ENCODE measurements around the gene VWF. TPM values are rescaled to one million over a fixed set of nuclear protein-coding genes. Genes with fewer than 3 reads are reported as not detected.

VWF gene
- total and polyA plus RNA-seq, 2 donors (not counting 3 experiments of a cell fraction or from before 2014, with no cell fraction given), result 1,041 to 2,328 TPM

DNA sequence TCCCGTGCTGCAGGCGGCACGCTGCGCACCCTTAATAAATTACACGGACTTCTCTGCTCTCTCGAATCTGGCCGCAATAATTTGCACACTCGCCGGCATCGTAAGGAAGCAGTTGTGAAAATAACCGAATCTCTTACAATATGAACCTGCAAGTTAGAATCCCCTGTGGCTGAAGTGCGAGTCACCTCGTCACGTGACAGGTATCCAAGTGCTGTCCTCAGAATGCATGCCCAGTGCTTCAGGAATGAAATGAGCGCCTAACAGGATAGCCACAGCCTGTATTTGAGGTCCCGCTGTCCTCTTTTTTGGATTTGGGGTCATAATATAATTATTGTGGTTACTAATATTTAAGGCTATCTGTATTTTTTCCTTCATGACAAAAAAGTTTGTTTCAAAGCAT, 82.0 kb downstream of the VWF start:
- Histone ChIP-seq H3K79me2 (ENCODE audit: control insufficient read depth, insufficient read depth, low read length) (peaks cover 5% of the 10 kb centered on the region), H3K4me2 (ENCODE audit: insufficient read depth, low read length) (no peak overlapping the region), H3K9me1 (replicated peaks; ENCODE audit: control insufficient read depth, extremely low read depth, insufficient read depth, low read length) (no peaks in the 10 kb centered on the region), H3K27me3 (ENCODE audit: control insufficient read depth in 2 of 2, insufficient read depth in 2 of 2, low read length in 2 of 2) (no peaks in the 10 kb centered on the region), H3K9ac (replicated peaks; ENCODE audit: extremely low read depth, insufficient read depth, low read length) (no peak overlapping the region), H3K4me3 (replicated peaks in 1 of 3; ENCODE audit: insufficient read depth in 1 of 3, low read depth in 1 of 3, low read length in 3 of 3) (no peak overlapping the region), H3K9me3 (replicated peaks; ENCODE audit: control insufficient read depth, insufficient read depth, low read length) (no peaks in the 10 kb centered on the region), H2AFZ (ENCODE audit: low read depth, low read length) (no peak overlapping the region), H3K4me1 (ENCODE audit: control insufficient read depth, extremely low read depth, insufficient read depth, low read length) (no peaks in the 10 kb centered on the region), H3K27ac (ENCODE audit: insufficient read depth, low read depth, low read length) (peak overlapping the region; percentile 33), H4K20me1 (replicated peaks; ENCODE audit: control insufficient read depth, extremely low read depth, insufficient read depth, low read length) (peaks cover 2% of the 10 kb centered on the region), H3K36me3 (ENCODE audit: control insufficient read depth in 2 of 2, extremely low read depth in 1 of 2, insufficient read depth in 2 of 2, low read length in 2 of 2) (peaks cover 75 to 90% of the 10 kb centered on the region in 2 experiments)
- no peak for FAIRE-seq
- intact Hi-C loops (cut with micrococcal nuclease), result no loop called here
- ChIA-PET CTCF (interaction anchor here (1.1 to 1.2 kb wide), 2 partner anchors 54 to 242 kb away, joined by 3 to 5 read pairs; no protein-coding TSS in a partner anchor), POLR2A (no interaction called here)
- no TSS peak for BruUV-seq (replicated peaks)
- dilution Hi-C loops (cut with MboI; ENCODE audit: extremely low pct_ligation_motif_present, low sequenced_read_pairs), result no loop called here
- TF ChIP-seq MYC (IDR thresholded peaks at IDR 0.05; ENCODE audit: low read depth, low read length) (no peak), JUN (IDR thresholded peaks at IDR 0.05; ENCODE audit: borderline replicate concordance, insufficient read depth, insufficient read length, low read depth) (no peak), GATA2 (IDR thresholded peaks at IDR 0.05; ENCODE audit: insufficient read depth, insufficient read length, low read depth, low read length) (no peak), EZH2 (IDR thresholded peaks at IDR 0.05; ENCODE audit: borderline replicate concordance, low read depth, low read length, severe bottlenecking) (no peak), POLR2AphosphoS5 (IDR thresholded peaks at IDR 0.05; ENCODE audit: insufficient read depth, low read depth, low read length) (no peak), FOS (IDR thresholded peaks at IDR 0.05; ENCODE audit: borderline replicate concordance, insufficient read depth, low read length) (no peak), POLR2A (IDR thresholded peaks at IDR 0.05; ENCODE audit: low read depth, low read length) (no peak)
- TF ChIP-seq, protein P1, sequence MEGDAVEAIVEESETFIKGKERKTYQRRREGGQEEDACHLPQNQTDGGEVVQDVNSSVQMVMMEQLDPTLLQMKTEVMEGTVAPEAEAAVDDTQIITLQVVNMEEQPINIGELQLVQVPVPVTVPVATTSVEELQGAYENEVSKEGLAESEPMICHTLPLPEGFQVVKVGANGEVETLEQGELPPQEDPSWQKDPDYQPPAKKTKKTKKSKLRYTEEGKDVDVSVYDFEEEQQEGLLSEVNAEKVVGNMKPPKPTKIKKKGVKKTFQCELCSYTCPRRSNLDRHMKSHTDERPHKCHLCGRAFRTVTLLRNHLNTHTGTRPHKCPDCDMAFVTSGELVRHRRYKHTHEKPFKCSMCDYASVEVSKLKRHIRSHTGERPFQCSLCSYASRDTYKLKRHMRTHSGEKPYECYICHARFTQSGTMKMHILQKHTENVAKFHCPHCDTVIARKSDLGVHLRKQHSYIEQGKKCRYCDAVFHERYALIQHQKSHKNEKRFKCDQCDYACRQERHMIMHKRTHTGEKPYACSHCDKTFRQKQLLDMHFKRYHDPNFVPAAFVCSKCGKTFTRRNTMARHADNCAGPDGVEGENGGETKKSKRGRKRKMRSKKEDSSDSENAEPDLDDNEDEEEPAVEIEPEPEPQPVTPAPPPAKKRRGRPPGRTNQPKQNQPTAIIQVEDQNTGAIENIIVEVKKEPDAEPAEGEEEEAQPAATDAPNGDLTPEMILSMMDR (IDR thresholded peaks at IDR 0.05; ENCODE audit: extremely low read depth in 1 of 2, insufficient read depth in 1 of 2, low read depth in 1 of 2, low read length in 2 of 2), result no peak
- TF ChIP-seq, protein P2, sequence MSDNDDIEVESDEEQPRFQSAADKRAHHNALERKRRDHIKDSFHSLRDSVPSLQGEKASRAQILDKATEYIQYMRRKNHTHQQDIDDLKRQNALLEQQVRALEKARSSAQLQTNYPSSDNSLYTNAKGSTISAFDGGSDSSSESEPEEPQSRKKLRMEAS (IDR thresholded peaks at IDR 0.05; ENCODE audit: insufficient read depth, insufficient read length), result no peak
- no peak for DNase-seq (ENCODE audit: low read depth, low spot score)

All from endothelial cell of umbilical vein (primary cell).